Adipocyte (in vitro differentiated cells): ENCODE data around the gene TRIM34.
"Not testable (repeated sequence)": the region's sequence is repeated elsewhere in the genome, so short reads cannot be mapped to it uniquely, and the experiment has no call there.

Source experiments
- DNase-seq: peaks from one replicate; pipeline ENCODE4 v3.0.0-alpha.2; 2015; ENCODE audit warnings: low read depth
- H3K27me3 ChIP-seq: replicated peaks from 2 replicates; pipeline ENCODE4 v1.7.0; 2013; ENCODE audit warnings: mild to moderate bottlenecking, low read length, moderate library complexity; ENCODE audit not compliant: control insufficient read depth, insufficient read depth
- H3K36me3 ChIP-seq: 2 replicates; pipeline ENCODE4 v1.7.0; 2013; ENCODE audit warnings: low read length, mild to moderate bottlenecking, moderate library complexity; ENCODE audit not compliant: control insufficient read depth, insufficient read depth, severe bottlenecking
- H3K4me1 ChIP-seq: 2 replicates; pipeline ENCODE4 v1.7.0; 2013; ENCODE audit warnings: mild to moderate bottlenecking, low read length, moderate library complexity; ENCODE audit not compliant: control insufficient read depth, insufficient read depth
- H3K4me3 ChIP-seq: 2 replicates; pipeline ENCODE4 v1.7.0; 2013; ENCODE audit warnings: mild to moderate bottlenecking, low read length, moderate library complexity
- H3K9ac ChIP-seq: 2 replicates; pipeline ENCODE4 v1.7.0; 2013; ENCODE audit warnings: mild to moderate bottlenecking, low read length, moderate library complexity
- H3K9me3 ChIP-seq: 2 replicates; pipeline ENCODE4 v1.7.0; 2013; ENCODE audit warnings: mild to moderate bottlenecking, low read length, moderate library complexity; ENCODE audit not compliant: control insufficient read depth

The TRIM34 gene, protein sequence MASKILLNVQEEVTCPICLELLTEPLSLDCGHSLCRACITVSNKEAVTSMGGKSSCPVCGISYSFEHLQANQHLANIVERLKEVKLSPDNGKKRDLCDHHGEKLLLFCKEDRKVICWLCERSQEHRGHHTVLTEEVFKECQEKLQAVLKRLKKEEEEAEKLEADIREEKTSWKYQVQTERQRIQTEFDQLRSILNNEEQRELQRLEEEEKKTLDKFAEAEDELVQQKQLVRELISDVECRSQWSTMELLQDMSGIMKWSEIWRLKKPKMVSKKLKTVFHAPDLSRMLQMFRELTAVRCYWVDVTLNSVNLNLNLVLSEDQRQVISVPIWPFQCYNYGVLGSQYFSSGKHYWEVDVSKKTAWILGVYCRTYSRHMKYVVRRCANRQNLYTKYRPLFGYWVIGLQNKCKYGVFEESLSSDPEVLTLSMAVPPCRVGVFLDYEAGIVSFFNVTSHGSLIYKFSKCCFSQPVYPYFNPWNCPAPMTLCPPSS

DNA sequence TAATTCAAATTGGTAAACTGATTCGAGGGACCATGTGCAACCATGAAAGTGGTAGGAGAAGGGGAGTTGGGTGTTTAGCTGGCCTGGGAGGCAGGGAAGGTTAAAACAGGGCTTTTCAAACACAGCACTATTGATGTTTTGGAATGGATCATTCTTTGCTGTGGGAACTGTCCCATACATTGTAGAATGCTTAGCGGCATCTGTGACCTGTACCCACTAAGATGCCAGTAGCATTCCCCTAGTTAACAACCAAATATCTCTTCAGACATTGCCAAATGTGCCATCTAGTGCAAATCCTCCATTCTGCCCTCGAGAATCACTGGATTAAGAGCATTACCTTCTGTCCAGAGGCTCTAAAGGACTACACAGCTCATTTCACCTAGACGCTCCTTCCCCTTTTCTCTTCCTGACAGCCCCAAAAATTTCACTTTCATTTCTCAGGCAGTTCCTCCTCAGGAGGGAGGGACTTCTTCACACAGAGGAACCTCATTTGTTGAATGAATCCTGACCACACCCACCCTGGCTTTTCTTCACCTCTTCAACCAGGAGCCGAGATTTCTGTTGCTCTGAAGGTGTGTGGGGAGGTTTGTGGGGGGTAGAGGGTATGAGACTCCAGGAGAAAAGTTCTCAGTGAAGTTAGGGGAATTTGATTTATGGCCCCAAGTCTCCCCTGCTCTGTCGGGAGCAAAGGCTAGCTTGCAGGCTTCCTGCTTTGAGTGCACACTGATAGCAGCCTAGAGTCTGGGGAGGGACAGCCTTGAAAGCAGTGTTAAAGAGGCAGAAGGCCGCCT is at the start of gene TRIM34:
Gene TRIM34, plus strand, starts transcription at position 513 of the 791 bp plus-strand sequence. CDS start 7,331 bp downstream, outside the sequence.
- H3K9me3 ChIP-seq, result no peaks in the 10 kb centered on the region
- no peaks in the 10 kb centered on the region for H3K36me3 ChIP-seq
- H3K4me1 ChIP-seq, result peaks cover 38% of the 10 kb centered on the region
- peak within 1 kb of the TSS; percentile 92 for H3K4me3 ChIP-seq
- no peaks in the 10 kb centered on the region for H3K27me3 ChIP-seq
- H3K9ac ChIP-seq, result peak within 1 kb of the TSS; percentile 87
- DNase-seq, result peak; percentile 87

DNA sequence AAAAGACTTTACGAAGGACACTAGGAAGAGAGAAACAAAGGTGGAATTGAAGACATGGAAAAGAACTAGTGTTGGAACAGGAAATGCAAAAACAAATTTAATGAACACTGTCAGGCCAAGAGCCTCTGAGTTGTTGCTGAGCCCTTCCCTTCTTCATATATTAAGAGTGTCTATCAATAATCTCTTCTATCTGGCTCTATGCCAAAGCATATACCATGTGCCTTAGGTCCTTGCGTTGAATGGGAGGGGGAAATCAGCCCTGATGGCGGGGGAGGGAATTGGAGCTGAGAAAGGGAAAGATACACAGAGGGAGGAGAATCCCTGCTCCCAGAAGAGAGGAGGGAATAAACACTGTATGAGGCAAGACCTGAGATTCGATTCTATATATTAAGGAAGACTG is 49.6 kb upstream of the TRIM34 start:
- Histone ChIP-seq H3K4me1 (no peaks in the 10 kb centered on the region), H3K36me3 (no peaks in the 10 kb centered on the region), H3K9ac (no peak overlapping the region), H3K4me3 (no peak overlapping the region), H3K9me3 (no peaks in the 10 kb centered on the region), H3K27me3 (peaks cover 3% of the 10 kb centered on the region)
- no peak for DNase-seq

DNA sequence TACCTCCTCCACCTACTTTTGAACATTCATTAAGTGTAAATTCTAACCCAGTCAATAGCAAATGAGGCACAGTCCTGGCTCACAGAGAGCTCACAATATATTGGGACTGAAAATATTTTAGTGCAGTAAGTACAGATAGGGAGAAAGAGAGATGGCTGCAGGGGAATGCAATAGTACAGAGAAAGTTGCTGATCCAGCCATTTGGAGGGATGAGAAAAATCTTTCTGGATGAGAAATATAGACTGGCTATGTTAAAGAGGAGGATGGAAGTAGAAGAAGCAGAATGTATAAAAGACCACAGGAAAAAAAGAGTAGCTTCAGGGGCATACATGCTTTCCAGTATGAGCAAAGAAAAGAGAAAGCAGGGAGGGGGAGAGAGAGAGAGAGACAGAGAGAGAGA is 47.7 kb upstream of the TRIM34 start:
- DNase-seq, result no peak
- Histone ChIP-seq H3K27me3 (peaks cover 3% of the 10 kb centered on the region), H3K36me3 (no peaks in the 10 kb centered on the region), H3K9me3 (no peaks in the 10 kb centered on the region), H3K4me3 (no peak overlapping the region), H3K4me1 (no peaks in the 10 kb centered on the region), H3K9ac (no peak overlapping the region)

DNA sequence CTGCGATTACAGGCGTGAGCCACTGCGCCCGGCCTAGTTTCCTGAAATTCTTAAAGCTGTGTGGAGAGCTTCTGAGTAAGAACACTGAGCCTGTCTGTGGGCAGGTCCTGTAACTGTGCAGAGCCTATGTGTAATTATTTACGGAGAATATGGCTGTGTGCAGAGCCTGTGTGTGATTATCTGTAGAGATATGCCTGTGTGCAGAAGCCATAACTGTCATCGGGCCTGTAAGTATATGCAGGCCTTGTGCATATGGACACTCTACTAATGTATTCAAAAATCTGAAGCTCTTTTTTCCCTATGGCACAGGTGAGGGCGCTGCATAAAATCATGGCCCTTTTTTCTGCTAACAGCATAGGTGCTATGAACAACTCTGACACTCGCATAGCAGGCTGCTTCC is 44.2 kb upstream of the TRIM34 start, which contains the start of gene OR52B6:
Gene OR52B6, plus strand, starts transcription at position 301 of the 400 bp plus-strand sequence. Its CDS starts 0 bp downstream, at position 301.
- DNase-seq, result no peak
- Histone ChIP-seq H3K27me3 (peaks cover under 1% of the 10 kb centered on the region), H3K36me3 (no peaks in the 10 kb centered on the region), H3K4me1 (no peaks in the 10 kb centered on the region), H3K9me3 (no peaks in the 10 kb centered on the region), H3K4me3 (no peak within 1 kb of the TSS), H3K9ac (no peak within 1 kb of the TSS)

DNA sequence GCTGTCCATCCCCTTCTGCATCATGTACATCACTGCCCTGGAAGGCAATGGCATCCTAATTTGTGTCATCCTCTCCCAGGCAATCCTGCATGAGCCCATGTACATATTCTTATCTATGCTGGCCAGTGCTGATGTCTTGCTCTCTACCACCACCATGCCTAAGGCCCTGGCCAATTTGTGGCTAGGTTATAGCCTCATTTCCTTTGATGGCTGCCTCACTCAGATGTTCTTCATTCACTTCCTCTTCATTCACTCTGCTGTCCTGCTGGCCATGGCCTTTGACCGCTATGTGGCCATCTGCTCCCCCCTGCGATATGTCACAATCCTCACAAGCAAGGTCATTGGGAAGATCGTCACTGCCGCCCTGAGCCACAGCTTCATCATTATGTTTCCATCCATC is 43.8 kb upstream of the TRIM34 start:
- Histone ChIP-seq H3K36me3 (no peaks in the 10 kb centered on the region), H3K9ac (no peak overlapping the region), H3K27me3 (no peaks in the 10 kb centered on the region), H3K9me3 (no peaks in the 10 kb centered on the region), H3K4me3 (no peak overlapping the region), H3K4me1 (no peaks in the 10 kb centered on the region)
- no peak for DNase-seq

DNA sequence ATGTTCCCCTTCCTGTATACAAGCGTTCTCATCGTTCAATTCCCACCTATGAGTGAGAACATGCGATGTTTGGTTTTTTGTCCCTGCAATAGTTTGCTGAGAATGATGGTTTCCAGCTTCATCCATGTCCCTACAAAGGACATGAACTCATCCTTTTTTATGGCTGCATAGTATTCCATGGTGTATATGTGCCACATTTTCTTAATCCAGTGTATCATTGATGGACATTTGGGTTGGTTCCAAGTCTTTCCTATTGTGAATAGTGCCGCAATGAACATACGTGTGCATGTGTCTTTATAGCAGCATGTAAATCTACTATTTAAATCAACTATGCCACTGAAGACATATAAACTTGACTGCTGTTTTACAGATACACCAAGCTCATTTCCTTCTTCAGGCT is 40.3 kb upstream of the TRIM34 start:
- not testable (repeated sequence) for H3K27me3 ChIP-seq, H3K4me1 ChIP-seq, H3K36me3 ChIP-seq, DNase-seq, H3K4me3 ChIP-seq, H3K9ac ChIP-seq, H3K9me3 ChIP-seq

DNA sequence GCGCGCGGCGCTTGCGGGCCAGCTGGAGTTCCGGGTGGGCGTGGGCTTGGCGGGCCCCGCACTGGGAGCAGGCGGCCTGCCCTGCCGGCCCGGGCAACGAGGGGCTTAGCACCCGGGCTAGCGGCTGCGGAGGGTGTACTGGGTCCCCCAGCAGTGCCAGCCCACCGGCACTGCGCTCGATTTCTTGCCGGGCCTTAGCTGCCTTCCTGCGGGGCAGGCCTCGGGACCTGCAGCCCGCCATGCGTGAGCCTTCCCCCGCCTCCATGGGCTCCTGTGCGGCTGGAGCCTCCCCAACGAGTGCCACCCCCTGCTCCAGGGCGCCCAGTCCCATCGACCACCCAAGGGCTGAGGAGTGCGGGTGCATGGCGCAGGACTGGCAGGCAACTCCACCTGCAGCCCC is 34.9 kb upstream of the TRIM34 start:
- not testable (repeated sequence) for H3K9ac ChIP-seq, H3K4me1 ChIP-seq, DNase-seq

DNA sequence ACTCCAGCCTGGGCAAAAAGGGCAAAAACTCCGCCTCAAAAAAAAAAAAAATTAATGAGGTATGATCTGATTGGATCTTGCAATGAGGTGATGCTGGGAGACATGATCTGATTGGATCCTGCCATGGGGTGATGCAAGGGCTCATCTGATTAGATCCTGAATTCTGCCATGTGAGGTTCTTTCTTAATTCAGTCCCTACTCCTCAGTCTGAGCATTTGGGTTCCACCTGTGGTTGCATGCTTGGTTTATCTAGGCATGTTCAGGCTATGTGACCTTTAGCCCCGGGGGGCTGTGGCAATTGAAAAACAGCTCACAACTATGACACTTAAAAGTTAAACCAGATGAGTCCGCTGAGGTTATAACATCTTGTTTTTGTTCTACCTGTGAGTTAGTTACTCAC is 33.2 kb upstream of the TRIM34 start:
- H3K9ac ChIP-seq, result no peak overlapping the region
- no peaks in the 10 kb centered on the region for H3K9me3 ChIP-seq
- no peaks in the 10 kb centered on the region for H3K36me3 ChIP-seq
- H3K4me1 ChIP-seq, result no peaks in the 10 kb centered on the region
- no peaks in the 10 kb centered on the region for H3K27me3 ChIP-seq
- H3K4me3 ChIP-seq, result no peak overlapping the region
- DNase-seq, result no peak

More for the DNA sequence above, 34.9 kb upstream of the TRIM34 start:
- not testable (repeated sequence) for H3K9me3 ChIP-seq, H3K36me3 ChIP-seq, H3K27me3 ChIP-seq, H3K4me3 ChIP-seq

DNA sequence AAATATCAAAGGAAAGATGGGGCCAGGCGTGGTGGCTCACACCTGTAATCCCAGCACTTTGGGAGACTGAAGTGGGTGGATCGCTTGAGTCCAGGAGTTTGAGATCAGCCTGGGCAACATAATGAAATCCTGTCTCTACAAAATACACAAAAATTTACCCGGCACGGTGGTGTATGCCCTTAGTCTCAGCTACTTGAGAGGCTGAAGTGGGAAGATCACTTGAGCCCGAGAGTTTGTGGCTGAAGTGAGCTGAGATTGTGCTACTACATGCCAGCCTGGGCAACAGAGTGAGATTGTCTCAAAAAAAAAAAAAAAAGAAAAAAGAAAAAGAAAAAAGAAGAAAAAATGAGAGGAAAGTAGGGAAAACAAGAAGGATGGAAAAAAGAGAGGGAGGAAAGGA is 32.2 kb upstream of the TRIM34 start:
- no peaks in the 10 kb centered on the region for H3K9me3 ChIP-seq
- H3K4me1 ChIP-seq, result peaks cover 7% of the 10 kb centered on the region
- no peaks in the 10 kb centered on the region for H3K27me3 ChIP-seq
- H3K9ac ChIP-seq, result no peak overlapping the region
- no peak overlapping the region for H3K4me3 ChIP-seq
- H3K36me3 ChIP-seq, result no peaks in the 10 kb centered on the region
- no peak for DNase-seq

DNA sequence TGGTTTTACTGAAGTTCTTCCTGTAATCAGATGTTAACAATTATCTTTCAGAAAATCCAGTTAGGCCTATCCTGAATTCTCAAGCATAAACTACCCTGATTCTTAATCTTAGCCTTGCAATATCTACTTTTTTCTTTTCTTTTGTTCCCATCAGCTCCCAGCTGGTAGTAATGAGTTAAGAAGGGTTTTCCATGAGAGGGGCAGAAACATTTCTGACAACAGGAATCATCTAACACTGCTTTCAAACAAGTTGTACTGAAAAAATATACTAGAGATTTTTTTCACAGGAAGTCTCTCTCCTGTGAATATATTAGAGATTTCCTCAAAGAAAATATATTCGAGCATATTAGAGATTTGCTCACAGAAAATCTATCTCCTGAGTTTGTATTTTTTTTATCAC is 31.7 kb upstream of the TRIM34 start:
- Histone ChIP-seq H3K4me3 (no peak overlapping the region), H3K27me3 (no peaks in the 10 kb centered on the region), H3K9ac (no peak overlapping the region), H3K4me1 (peaks cover 12% of the 10 kb centered on the region), H3K36me3 (no peaks in the 10 kb centered on the region), H3K9me3 (no peaks in the 10 kb centered on the region)
- no peak for DNase-seq

DNA sequence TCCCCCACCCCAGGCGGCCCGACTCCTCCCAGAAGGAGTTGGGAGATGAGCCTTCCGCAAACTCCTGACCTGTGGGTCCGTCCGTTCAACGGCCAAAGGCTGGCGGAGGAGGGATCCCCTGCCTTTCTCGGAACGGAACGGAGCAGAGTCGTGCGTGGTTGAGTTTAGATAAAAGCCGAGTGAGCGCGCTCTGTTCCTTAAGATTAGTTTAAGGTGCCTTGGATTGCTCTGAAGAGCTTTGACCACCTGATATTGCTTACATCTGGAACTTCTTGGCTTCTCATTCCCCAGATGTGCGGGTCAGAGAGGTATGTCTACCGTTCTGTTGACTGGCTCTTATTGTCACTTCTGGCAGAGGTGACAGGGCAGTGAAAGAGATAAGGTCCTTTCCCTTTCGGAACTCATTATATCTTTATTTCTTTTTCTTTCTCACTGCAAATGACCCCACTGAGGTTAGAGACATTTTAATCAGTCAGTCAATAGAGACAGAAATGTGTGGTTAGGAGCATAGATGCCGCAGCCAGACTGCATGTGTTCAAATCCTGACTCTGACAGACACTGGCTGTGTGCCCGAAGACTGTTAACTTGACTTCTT is 28.1 kb upstream of the TRIM34 start, which contains the start of gene TRIM6:
Gene TRIM6, plus strand, starts transcription at position 31 of the 595 bp plus-strand sequence. Its CDS starts 261 bp downstream, at position 292.
- DNase-seq, result peak; percentile 55
- Histone ChIP-seq H3K9me3 (no peaks in the 10 kb centered on the region), H3K4me3 (peak within 1 kb of the TSS; percentile 88), H3K36me3 (no peaks in the 10 kb centered on the region), H3K4me1 (peaks cover 17% of the 10 kb centered on the region), H3K9ac (peak within 1 kb of the TSS; percentile 86), H3K27me3 (no peaks in the 10 kb centered on the region)
